GM20000 (cell line): ENCODE measurements around the gene ART1.
"Not testable (repeated sequence)": the region's sequence is repeated elsewhere in the genome, so short reads cannot be mapped to it uniquely, and the experiment has no call there.

ENCODE experiments used
- DNase-seq: peaks from one replicate; pipeline ENCODE4 v3.0.0; 2012; ENCODE audit warnings: low spot score
- TF ChIP-seq, protein P1 (sequence below): IDR thresholded peaks from 2 replicates; pipeline ENCODE4 v1.5.1; 2012; ENCODE audit warnings: mild to moderate bottlenecking, control low read depth; ENCODE audit errors: extremely low read depth, missing control alignments

Gene ART1

DNA sequence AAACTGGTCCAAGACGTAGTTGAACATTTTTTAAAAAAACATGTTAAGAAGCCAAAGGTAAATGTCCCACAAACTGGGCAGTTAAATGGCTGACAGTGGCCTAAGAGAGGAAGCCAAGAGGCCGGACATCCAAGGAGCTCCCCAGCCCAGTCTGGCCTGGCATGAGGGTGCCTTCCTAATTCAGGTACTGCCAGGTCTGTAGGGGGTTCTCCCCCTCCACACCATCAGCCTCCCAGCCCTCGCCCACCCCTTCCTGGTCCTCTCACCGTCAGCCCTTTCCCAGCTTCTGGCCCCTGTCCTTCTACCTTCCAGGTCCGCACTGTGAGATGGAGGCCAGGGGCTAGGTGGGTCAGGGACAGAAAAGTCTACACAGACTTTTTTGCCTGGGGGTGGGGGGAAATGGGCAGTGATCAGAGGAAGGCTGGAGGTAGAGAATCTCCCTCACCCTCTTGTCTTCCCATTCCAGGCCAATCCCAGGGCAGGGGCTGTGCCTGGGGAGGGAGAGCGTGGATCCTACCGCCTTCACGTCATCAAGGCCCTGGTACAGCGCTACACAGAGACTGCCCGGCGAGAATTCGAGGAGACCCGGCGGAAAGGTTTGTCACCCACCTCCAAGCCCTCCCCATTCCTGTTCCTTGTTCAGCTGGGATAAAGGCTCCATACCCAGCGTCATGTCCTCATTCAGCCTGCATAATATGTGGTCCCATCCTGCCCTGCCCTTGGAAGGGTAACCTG is 9.1 kb upstream of the ART1 start:
- TF ChIP-seq, protein P1, sequence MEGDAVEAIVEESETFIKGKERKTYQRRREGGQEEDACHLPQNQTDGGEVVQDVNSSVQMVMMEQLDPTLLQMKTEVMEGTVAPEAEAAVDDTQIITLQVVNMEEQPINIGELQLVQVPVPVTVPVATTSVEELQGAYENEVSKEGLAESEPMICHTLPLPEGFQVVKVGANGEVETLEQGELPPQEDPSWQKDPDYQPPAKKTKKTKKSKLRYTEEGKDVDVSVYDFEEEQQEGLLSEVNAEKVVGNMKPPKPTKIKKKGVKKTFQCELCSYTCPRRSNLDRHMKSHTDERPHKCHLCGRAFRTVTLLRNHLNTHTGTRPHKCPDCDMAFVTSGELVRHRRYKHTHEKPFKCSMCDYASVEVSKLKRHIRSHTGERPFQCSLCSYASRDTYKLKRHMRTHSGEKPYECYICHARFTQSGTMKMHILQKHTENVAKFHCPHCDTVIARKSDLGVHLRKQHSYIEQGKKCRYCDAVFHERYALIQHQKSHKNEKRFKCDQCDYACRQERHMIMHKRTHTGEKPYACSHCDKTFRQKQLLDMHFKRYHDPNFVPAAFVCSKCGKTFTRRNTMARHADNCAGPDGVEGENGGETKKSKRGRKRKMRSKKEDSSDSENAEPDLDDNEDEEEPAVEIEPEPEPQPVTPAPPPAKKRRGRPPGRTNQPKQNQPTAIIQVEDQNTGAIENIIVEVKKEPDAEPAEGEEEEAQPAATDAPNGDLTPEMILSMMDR = no peak
- DNase-seq = no peak

DNA sequence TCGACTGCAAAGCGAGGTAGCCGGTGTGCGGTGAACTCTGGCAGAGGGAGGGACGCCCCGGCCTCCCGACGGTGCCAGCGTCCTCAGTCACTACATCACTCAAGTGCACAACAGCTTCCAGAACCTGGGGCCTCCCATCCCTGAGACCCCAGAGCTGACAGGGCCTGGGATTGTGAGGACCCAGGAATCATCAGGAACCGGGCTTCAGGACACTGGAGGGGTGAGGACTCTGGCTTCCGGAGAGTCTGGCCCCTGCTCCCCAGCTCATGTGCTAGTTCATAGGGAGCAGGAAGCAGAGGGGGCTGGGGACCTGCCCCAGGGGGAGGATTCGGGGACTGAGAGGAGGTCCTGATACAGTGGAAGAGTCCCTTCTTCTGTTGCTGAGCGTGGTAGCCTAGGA is 7.7 kb upstream of the ART1 start:
- TF ChIP-seq, protein P1 = no peak
- DNase-seq = no peak

DNA sequence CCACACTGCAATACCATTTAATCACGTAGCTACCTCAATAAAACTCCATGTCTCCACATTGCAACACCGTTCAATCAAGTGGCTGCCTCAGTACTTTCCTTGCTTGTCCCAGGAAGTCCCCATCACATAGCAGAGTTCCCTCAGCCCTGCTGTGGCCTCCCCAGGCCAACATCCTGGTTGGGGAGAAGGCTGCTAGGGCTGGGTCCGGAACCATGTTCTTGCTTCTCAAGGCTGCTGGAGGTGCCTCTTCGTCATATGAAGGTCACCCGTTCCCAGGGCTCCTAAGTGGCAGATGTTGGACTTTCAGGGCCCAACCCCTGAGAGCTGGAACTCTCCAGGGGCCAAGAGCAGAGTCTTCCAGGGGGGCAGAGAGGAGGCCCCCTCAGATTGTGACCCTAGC is 6.4 kb upstream of the ART1 start:
- TF ChIP-seq, protein P1 = no peak
- no peak for DNase-seq

DNA sequence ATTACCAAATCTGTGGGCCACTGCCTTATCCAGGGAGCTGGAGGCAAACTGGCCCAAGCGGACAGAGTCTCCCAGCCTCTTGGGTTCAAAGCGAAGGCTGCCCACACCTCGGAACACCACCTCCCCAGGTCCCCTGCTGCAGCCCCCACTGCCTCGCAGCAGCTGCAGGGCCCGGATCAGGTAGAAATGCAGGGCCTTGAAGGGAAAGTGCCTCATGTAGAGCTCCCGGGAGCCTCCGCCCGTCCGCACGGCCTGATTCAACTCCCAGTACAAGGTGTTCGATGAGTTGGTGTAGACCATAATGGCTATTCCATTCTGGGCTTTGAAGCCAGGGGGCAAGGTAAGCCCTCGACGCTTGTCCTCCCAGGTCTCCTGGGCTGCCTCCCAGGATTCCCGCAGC is 5.1 kb upstream of the ART1 start:
- TF ChIP-seq, protein P1 = no peak
- DNase-seq = no peak

DNA sequence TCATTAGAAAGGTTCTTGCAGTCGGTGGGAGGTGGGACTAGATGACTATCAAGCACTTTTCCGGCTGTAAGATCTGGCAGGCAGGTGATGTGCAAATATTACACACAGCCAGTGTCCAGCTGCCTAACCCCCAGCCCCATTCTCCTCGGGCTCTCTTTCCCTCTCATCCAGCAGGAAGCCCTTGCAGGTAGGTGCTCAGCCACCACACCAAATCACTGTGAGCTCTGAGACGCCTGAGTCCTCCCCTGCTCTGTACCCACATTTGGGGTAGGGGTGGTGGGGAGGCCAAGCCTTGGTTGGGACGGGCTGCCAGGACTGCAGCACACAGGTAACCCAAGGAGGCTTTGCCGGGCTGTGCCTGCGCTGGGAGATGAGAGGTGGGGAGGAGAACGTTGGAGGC is 3.7 kb upstream of the ART1 start:
- DNase-seq = no peak
- TF ChIP-seq, protein P1 = no peak

DNA sequence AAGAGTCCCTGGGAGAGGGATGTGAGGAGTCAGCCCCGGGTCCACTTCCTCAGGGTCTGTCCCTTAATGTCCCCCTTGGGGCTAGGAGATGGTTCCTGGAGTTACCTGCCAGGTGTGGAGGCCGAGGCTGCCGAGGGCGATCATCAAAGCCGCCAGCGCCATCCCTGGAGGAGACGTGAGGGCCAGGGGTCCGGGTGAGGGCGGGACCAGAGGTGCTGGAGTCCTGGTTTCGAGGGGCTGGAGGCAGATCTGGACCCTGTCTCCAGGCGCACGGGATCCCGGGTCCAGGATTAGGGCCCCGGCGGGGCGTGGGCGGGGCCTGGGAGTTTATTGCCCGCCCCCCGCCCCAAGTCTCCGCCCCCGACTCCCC is 3.2 kb upstream of the ART1 start, which contains the start of gene ART5:
ART5 (minus strand) TSS at position 292 of the 370 bp plus-strand sequence; CDS start at position 162, 130 bp downstream.
- TF ChIP-seq, protein P1 = no peak
- no peak for DNase-seq

DNA sequence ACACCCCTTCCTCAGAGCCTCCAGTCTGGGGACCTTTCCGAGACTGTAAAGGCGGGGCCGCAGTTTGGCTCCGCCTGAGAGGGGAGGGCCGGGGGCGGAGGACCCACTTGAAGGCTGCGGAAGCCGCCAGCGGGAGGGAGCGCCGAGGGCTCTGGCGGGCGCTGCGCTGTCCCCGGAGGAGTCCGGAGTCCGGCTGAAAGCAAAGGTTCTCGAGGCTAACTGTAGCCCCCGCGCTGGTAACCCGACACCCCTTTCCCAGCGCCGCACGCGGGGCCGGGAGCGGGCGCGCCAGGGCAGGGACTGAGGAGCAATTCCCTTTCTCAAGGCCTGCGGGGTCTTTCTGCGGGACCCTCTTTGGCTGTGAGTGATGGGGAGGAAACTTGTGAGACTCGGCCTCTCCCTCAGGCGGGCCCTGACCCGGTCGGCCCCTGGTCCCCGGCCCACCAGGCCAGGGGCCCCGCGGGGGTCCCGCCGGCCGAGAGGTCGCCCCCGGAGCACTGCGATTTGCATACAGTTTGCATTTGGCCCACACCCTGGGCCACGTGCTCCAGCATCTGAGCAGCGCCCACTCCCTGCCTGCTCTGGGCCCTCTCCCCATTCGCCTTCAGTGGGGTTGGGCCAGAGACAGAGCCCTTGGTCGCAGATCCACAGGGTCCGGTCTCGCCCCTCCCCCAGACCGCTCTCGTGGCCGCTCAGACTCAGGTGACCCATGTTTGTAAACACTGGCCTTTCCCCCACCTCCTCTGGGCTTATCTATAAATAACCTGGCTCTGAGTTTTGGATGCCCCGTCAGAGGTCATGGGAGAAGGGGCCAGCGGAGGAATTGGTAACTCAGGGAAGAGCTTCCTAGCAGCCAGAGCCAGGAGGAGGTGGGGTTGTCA is 2.6 kb upstream of the ART1 start:
- TF ChIP-seq, protein P1 = no peak
- peak; percentile 70 for DNase-seq

DNA sequence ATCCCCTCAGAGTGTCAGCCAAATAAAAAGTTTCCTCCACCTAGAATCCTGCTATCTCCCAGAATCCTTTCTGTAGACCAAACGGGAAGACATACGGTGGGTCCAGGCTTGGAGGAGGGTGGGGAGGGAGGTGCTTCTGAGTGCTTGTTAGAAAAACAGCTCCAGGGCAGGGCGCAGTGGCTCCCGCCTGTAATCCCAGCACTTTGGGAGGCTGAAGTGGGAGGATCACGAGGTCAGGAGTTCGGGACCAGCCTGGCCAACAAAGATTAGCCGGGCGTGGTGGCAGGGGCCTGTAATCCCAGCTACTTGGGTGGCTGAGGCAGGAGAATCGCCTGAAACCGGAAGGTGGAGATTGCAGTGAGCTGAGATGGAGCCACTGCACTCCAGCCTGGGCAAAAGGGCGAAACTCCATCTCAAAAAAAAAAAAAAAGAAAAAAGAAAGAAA is 1.8 kb upstream of the ART1 start:
- not testable (repeated sequence) for DNase-seq
